Activated T-cell treated with anti-CD3 and anti-CD28 coated beads for 24 hours (primary cell): Measurements from ENCODE around the gene SLC30A4.
A peak's percentile ranks its signal among the peaks of the same experiment; 100 is the strongest.
"Not testable (repeated sequence)": the region's sequence is repeated elsewhere in the genome, so short reads cannot be mapped to it uniquely, and the experiment has no call there.

Experiments used
- DNase-seq: peaks from one replicate; pipeline ENCODE4 v3.0.0-alpha.2; 2020; ENCODE audit warnings: low read depth

Gene SLC30A4

DNA sequence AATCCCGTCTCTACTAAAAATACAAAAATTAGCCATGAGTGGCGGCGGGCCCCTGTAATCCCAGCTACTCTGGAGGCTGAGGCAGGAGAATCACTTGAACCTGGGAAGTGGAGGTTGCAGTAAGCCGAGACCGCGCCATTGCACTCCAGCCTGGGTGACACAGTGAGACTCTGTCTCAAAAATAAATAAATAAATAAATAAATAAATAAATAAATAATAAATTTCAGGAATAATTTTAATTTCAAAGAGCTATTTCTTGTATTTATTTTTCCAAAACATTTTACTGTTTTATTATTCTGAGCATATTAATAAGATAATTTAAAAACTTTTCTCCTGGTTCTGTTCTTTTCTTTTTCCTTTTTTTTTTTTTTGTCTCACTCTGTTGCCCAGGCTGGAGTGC, 15.4 kb downstream of the SLC30A4 start:
- not testable (repeated sequence) for DNase-seq

DNA sequence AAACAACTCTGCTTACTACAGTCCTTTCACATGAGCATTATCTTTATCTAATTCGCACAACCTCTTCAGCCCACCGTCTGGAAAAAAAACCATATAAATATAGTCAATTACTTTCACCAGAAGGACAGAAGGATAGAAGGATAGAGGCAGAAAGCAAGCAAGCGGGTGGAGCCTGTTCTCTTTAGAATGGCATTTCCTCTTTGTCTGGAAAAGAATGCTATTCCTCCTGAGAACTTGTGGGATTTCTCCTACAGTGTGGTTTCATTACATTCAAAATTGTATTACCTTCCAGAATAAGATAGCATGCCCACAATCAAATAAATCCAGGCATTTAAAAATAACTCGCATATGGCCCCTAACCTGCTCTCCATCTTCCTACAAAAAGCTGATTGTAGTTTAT, 23.1 kb downstream of the SLC30A4 start:
- no peak for DNase-seq

DNA sequence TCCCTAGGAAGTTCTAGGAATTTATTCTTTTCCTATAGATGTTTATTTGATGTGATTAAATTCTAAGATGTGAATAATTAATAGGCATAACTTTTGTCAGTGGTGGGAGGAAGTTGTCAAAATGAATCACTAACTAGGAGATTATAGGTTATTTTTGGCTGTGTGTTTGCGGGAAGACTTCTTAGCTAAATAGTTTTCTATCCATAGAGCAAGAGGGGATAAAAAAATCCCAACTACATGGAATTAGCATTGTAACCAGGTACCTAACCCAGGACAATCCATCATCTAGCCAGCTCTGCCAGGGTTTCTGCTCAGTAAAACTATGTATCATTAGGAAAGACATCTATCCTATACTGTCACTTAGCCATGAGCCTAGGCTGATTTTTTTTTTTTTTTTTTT, 23.9 kb downstream of the SLC30A4 start:
- DNase-seq, result no peak

GRCh38 chr15:45497261-45497660, 25.3 kb downstream of the SLC30A4 start:
- DNase-seq, result no peak

- DNase-seq, result no peak
Observed at GRCh38 chr15:45496658-45497057, 25.9 kb downstream of the SLC30A4 start.

GRCh38 chr15:45495588-45495987, 27.0 kb downstream of the SLC30A4 start:
- DNase-seq, result no peak

DNA sequence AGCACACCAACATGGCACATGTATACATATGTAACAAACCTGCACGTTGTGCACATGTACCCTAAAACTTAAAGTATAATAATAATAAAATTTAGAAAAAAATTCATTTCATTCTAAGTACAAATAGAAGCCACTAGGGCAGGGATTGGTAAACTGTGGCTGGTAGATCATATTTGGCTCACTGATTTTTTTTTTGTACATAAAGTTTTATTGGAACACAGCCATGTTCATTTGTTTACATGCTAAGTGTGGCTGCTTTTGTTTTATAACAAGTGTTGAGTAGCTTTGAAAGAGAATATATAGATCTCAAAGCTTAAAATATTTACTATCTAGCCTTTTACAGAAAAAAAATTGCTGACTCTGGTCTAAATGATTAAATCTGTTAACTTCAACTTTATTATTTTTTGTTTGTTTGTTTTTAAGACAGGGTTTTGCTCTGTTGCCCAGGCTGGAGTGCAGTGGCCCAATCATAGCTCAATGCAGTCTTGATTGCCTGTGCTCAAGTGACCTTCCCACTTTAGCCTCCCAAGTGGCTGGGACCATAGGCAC, 32.8 kb downstream of the SLC30A4 start:
- no peak for DNase-seq

- DNase-seq, result no peak
Observed at GRCh38 chr15:45486317-45486716, 36.2 kb downstream of the SLC30A4 start.

GRCh38 chr15:45481135-45481534, 41.4 kb downstream of the SLC30A4 start:
- no peak for DNase-seq

DNA sequence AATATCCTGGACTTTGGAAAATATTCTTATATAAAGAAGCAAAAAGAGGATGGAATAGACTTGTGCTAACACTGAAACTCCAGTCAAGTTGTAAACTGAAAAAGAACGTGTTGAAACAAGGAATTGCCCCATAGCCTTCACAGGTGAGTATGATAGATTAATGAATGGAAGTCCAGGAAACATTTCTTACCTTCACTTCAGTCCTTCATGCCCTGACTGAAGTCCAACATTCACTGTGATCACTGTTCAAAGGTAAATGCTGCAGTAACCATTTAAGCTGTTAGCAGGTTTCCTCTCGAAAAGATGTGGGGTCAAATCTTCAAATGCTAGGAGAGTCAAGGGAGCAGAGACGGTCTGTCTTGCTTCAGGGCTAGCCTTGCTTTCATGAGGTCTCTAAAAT, 46.1 kb downstream of the SLC30A4 start:
- no peak for DNase-seq

DNA sequence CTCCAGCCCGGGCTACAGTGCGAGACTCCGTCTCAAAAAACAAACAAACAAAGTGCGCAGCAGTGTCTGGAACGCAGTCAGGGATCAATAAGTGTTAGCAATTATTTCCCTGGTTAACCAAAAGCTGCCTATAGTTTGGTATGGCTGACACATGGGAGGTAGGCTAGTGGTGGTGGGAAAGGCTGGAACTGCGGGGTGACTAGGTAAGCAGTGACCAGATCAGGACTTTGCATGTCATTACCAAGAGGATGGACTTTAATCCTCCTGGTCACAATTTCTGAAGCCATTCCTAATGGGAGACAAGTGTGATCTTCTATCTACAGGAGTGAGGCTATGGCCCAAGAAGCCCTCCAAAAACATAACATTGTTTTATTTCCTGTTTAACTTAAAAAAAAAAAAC, 47.8 kb downstream of the SLC30A4 start:
- DNase-seq, result no peak

- no peak for DNase-seq
Observed at GRCh38 chr15:45473068-45473467, 49.5 kb downstream of the SLC30A4 start.

GRCh38 chr15:45471151-45471550, 51.4 kb downstream of the SLC30A4 start:
- DNase-seq, result no peak

DNA sequence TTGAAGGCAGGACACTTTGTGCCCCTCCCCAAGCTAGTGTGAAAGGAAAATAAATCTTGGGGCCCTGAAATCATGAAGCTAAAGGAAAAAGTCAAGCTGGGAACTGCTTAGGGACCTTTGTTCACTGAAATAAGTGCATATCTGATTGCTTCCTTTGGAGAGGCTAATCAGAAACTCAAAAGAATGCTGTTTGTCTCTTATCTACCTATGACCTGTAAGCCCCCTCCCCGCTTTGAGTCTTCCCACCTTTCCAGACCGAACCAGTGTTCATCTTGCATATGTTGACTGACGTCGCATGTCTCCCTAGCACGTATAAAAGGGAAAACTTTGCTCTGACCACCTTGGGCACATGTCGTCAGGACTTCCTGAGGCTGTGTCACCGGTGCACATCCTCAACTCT, 53.1 kb downstream of the SLC30A4 start:
- DNase-seq, result no peak

- no peak for DNase-seq
Observed at GRCh38 chr15:45469027-45469426, 53.5 kb downstream of the SLC30A4 start.

- no peak for DNase-seq
Observed at GRCh38 chr15:45468294-45468693, 54.3 kb downstream of the SLC30A4 start.

GRCh38 chr15:45458746-45459403, 63.7 kb downstream of the SLC30A4 start:
- peak; percentile 60 for DNase-seq

DNA sequence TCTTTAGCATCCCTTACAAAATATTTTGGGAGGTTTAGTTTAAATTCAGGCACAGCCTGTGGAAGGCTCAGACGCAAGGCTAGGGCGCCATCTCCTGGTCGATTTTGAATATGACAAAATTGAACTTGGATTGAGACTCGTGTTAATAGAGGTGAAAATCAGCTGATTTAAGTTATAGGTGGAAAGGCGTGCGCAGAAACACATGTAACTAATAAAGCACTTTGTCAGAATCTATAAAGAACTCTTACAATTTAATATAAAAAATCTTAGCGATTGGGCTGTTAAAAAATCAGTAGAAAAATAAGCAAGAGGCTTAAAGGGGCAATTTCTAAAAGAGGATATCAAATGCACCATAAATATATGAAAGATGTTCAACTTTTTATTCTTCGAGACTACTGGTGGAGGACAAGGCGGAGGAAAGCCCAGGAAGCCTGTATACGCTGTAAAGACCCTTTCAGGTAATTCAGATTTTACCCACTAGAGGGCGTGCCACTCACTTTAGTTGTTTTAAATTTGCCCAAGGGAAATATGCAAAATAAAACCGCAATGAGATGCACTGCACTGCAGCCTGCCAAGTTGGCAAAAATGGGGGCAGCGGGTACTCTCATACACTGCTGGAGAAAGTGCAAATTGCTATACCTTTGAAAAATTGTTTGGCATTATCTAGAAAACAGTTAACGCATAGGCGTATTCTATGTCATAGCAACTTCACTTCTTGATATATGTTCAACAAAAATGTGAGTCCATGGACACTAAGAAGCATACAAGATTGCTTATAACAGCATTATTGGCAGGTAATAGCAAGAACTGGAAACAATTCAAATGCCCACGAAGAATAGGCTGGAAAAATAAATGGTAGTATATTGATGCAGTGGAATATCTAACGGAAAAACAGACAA, 64.7 kb downstream of the SLC30A4 start:
- DNase-seq, result peak; percentile 75

DNA sequence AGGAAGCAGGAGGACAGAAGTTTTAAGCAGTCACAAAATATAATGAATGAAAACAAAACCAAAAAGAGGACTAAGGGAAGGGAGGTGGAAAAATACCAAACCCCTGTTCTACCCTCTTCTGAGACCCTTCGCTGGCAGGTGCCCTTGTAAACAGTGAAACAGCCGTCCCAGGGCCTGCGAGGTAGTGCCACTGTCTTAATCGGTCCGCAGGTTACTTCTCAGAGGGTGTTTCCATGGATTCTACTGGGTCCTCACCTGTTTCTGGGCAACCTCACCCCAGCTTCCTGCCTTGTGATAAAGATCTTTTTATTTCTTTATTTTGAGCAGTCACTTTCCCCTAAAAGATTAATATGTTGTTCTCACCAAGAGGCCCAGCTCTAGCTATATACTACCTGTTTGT, 65.3 kb downstream of the SLC30A4 start:
- DNase-seq, result no peak

GRCh38 chr15:45456212-45457106, 66.1 kb downstream of the SLC30A4 start:
- DNase-seq, result peak; percentile 48

DNA sequence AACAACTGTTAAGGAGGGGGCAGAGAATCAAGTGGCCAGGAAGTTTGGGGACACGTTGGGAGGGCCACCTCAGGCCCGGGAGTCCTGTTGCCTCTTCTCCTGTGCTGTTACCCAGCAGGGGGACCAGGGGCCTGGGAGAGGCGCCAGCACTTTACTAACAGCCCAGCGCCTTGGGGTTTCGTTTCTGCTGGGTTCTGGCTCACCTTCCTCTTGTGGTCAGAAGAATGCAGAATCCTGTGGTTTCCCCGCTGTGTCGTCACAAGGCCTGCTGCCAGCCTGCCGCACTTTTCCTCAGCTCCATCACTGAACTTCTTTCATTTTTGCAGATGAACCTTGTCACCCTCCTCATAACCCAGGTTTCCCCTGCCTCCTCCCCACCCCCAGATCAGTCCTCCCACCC, 67.7 kb downstream of the SLC30A4 start:
- DNase-seq, result peak; percentile 44

GRCh38 chr15:45451265-45451664, 71.3 kb downstream of the SLC30A4 start:
- no peak for DNase-seq
